BJ (cell line): ENCODE measurements around the gene RUNX1. TPM values are rescaled to one million over a fixed set of nuclear protein-coding genes. Genes with fewer than 3 reads are reported as not detected.

Source experiments
- CTCF ChIA-PET: fragments of 350-600 bp; formaldehyde crosslinking; extraction: SDS; loops from one replicate; lab custom pipeline; 2021; ENCODE audit warnings: antibody characterized with exemption, inconsistent platforms; lab: Yijun Ruan, JAX
- POLR2A ChIA-PET: fragments of 300-600 bp; sonication (Branson Sonifier 250); formaldehyde crosslinking; extraction: SDS; loops from one replicate; lab custom pipeline; 2021; ENCODE audit warnings: antibody characterized with exemption; lab: Charles Lee
- DNase-seq: peaks from one replicate; pipeline ENCODE4 v3.0.0-alpha.2; 2011; ENCODE audit warnings: low read depth
- H3K27me3 ChIP-seq: 2 replicates; pipeline ENCODE4 v1.6.0; 2011; ENCODE audit warnings: low read length; ENCODE audit not compliant: control insufficient read depth, insufficient read depth
- H3K36me3 ChIP-seq: 2 replicates; pipeline ENCODE4 v1.5.1; 2011; ENCODE audit warnings: low read length; ENCODE audit not compliant: control insufficient read depth, insufficient read depth
- H3K4me3 ChIP-seq: 2 replicates; pipeline ENCODE4 v1.5.1; 2011; ENCODE audit warnings: low read depth, mild to moderate bottlenecking, control low read depth, low read length
- polyA plus RNA-seq: library from polyadenylated mRNA; depleted of rRNA; stranded (reverse); fragments of >200 nt; gene quantifications from 2 replicates; pipeline ENCODE4 v1.2.3, GENCODE V29; 2011
- TF ChIP-seq, protein P1 (sequence below): IDR thresholded peaks from 2 replicates; pipeline ENCODE4 v1.5.1; 2011; ENCODE audit warnings: low read depth, mild to moderate bottlenecking, control low read depth, inconsistent platforms, low read length, moderate library complexity; ENCODE audit not compliant: insufficient read depth

RUNX1 gene
- polyA plus RNA-seq, 1 experiment, result 36.1 TPM

- Histone ChIP-seq H3K4me3 (no peak overlapping the region), H3K27me3 (no peaks in the 10 kb centered on the region), H3K36me3 (peaks cover 42% of the 10 kb centered on the region)
- TF ChIP-seq, protein P1, sequence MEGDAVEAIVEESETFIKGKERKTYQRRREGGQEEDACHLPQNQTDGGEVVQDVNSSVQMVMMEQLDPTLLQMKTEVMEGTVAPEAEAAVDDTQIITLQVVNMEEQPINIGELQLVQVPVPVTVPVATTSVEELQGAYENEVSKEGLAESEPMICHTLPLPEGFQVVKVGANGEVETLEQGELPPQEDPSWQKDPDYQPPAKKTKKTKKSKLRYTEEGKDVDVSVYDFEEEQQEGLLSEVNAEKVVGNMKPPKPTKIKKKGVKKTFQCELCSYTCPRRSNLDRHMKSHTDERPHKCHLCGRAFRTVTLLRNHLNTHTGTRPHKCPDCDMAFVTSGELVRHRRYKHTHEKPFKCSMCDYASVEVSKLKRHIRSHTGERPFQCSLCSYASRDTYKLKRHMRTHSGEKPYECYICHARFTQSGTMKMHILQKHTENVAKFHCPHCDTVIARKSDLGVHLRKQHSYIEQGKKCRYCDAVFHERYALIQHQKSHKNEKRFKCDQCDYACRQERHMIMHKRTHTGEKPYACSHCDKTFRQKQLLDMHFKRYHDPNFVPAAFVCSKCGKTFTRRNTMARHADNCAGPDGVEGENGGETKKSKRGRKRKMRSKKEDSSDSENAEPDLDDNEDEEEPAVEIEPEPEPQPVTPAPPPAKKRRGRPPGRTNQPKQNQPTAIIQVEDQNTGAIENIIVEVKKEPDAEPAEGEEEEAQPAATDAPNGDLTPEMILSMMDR, result no peak
- POLR2A ChIA-PET, result no interaction called here
- DNase-seq, result no peak
- CTCF ChIA-PET, result interaction anchor here (1.3 kb wide), 1 partner anchor 9 kb away, joined by 3 read pairs; no protein-coding TSS in a partner anchor
These were observed 224.8 kb downstream of the RUNX1 start for GRCh38 chr21:34824314-34824713.

- Histone ChIP-seq H3K27me3 (no peaks in the 10 kb centered on the region), H3K4me3 (no peak overlapping the region), H3K36me3 (peaks cover 47% of the 10 kb centered on the region)
- CTCF ChIA-PET, result interaction anchor here (1.6 kb wide), 1 partner anchor 30 kb away, joined by 3 read pairs; no protein-coding TSS in a partner anchor
- POLR2A ChIA-PET, result no interaction called here
- TF ChIP-seq, protein P1, result no peak
- no peak for DNase-seq
These were observed 226.2 kb downstream of the RUNX1 start for GRCh38 chr21:34822942-34823341.

- no peaks in the 10 kb centered on the region for H3K27me3 ChIP-seq
- ChIA-PET CTCF (interaction anchor here (1.6 kb wide), 1 partner anchor 30 kb away, joined by 3 read pairs; no protein-coding TSS in a partner anchor), POLR2A (no interaction called here)
- H3K4me3 ChIP-seq, result no peak overlapping the region
- no peak for DNase-seq
- TF ChIP-seq, protein P1, result no peak
- peaks cover 43% of the 10 kb centered on the region for H3K36me3 ChIP-seq
These were observed 226.9 kb downstream of the RUNX1 start for GRCh38 chr21:34822168-34822567.

GRCh38 chr21:34821717-34822116, 227.4 kb downstream of the RUNX1 start:
- CTCF ChIA-PET, result no interaction called here
- Histone ChIP-seq H3K4me3 (no peak overlapping the region), H3K36me3 (peaks cover 42% of the 10 kb centered on the region), H3K27me3 (no peaks in the 10 kb centered on the region)
- TF ChIP-seq, protein P1, result no peak
- no peak for DNase-seq
- POLR2A ChIA-PET, result no interaction called here

DNA sequence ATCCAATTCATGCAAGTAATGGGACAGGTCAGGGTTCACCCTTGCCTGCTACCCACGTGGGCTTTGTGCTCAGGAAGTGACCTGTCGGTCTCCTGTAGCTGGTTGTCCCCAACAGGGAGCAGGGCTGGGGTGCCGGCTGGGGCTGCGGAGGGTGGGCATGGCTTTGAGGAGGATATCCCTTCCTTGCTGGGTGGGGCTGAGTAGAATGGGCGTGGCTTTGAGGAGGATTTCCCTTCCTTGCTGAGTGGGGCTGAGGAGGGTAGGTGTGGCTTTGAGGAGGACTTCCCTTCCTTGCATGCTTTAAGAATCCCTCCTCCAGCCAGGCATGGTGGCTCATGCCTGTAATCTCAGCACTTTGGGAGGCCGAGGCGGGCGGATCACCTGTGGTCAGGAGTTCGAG, 229.1 kb downstream of the RUNX1 start:
- TF ChIP-seq, protein P1, result no peak
- POLR2A ChIA-PET, result no interaction called here
- H3K27me3 ChIP-seq, result no peaks in the 10 kb centered on the region
- CTCF ChIA-PET, result no interaction called here
- peaks cover 47% of the 10 kb centered on the region for H3K36me3 ChIP-seq
- H3K4me3 ChIP-seq, result no peak overlapping the region
- no peak for DNase-seq
